Fibroblast of lung (primary cell): ENCODE data around the gene STYXL2. TPM values are rescaled to one million over a fixed set of nuclear protein-coding genes. Genes with fewer than 3 reads are reported as not detected.

ENCODE experiments used
- DNase-seq, 2 donors: peaks; one replicate each; pipeline versions ENCODE4 v3.0.0 to v3.0.0-alpha.2; 2010; ENCODE audit warnings: low read depth in 2 of 2
- H2AFZ ChIP-seq: 2 replicates; pipeline ENCODE4 v1.5.1; 2012; ENCODE audit warnings: low read length, control low read depth, inconsistent platforms
- H3K27ac ChIP-seq: 2 replicates; pipeline ENCODE4 v1.5.1; 2011; ENCODE audit warnings: low read length, control low read depth; ENCODE audit not compliant: insufficient read depth
- H3K27me3 ChIP-seq: 2 replicates; pipeline ENCODE4 v1.5.1; 2011; ENCODE audit warnings: mild to moderate bottlenecking, low read length; ENCODE audit not compliant: control insufficient read depth, insufficient read depth
- H3K36me3 ChIP-seq: 2 replicates; pipeline ENCODE4 v1.5.1; 2011; ENCODE audit warnings: low read length; ENCODE audit not compliant: control insufficient read depth, insufficient read depth
- H3K4me1 ChIP-seq: 2 replicates; pipeline ENCODE4 v1.5.1; 2011; ENCODE audit warnings: low read length; ENCODE audit not compliant: control insufficient read depth, insufficient read depth; ENCODE audit errors: extremely low read depth
- H3K4me2 ChIP-seq: 2 replicates; pipeline ENCODE4 v1.5.1; 2011; ENCODE audit warnings: low read length, control low read depth; ENCODE audit not compliant: insufficient read depth; ENCODE audit errors: extremely low read depth
- H3K4me3 ChIP-seq, 4 experiments: fragments of 200-600 bp in 1 of 4; sonication (generic) in 1 of 4; replicated peaks in 1 of 4; 2 replicates each; pipeline ENCODE4 v1.5.1; 2011 to 2016; ENCODE audit warnings: low read length in 4 of 4, low read depth in 3 of 4, mild to moderate bottlenecking in 3 of 4, control low read depth in 2 of 4, inconsistent platforms in 1 of 4, mixed read lengths in 1 of 4; ENCODE audit not compliant: insufficient read depth in 1 of 4; ENCODE audit errors: control extremely low read depth in 1 of 4
- H3K79me2 ChIP-seq: 2 replicates; pipeline ENCODE4 v1.5.1; 2012; ENCODE audit warnings: mild to moderate bottlenecking, low read length, inconsistent platforms; ENCODE audit not compliant: control insufficient read depth, insufficient read depth
- H3K9ac ChIP-seq: 2 replicates; pipeline ENCODE4 v1.5.1; 2011; ENCODE audit warnings: mild to moderate bottlenecking, low read length, control low read depth; ENCODE audit not compliant: insufficient read depth
- H3K9me3 ChIP-seq: 2 replicates; pipeline ENCODE4 v1.5.1; 2012; ENCODE audit warnings: low read depth, low read length; ENCODE audit not compliant: control insufficient read depth, insufficient read depth
- H4K20me1 ChIP-seq: 2 replicates; pipeline ENCODE4 v1.5.1; 2011; ENCODE audit warnings: low read length; ENCODE audit not compliant: control insufficient read depth, insufficient read depth; ENCODE audit errors: extremely low read depth
- EZH2 ChIP-seq: IDR thresholded peaks from 2 replicates; pipeline ENCODE4 v1.5.1; 2012; ENCODE audit warnings: low read length, control low read depth, mild to moderate bottlenecking; ENCODE audit errors: missing control alignments
- polyA plus RNA-seq, 2 donors: library from polyadenylated mRNA; depleted of rRNA in 1 of 2; stranded (reverse) in 1 of 2; unstranded in 1 of 2; fragments of >200 nt; gene quantifications; 2 replicates each; pipeline ENCODE4 v1.2.1, GENCODE V29; 2011 to 2012; ENCODE audit warnings: missing spikeins in 1 of 2
- total RNA-seq: library from RNA; depleted of rRNA; stranded (reverse); fragments of >200 nt; gene quantifications from 2 replicates; pipeline ENCODE4 v1.2.1, GENCODE V29; 2014
- TF ChIP-seq, protein P1 (sequence below), 2 donors: IDR thresholded peaks in 1 of 2; conservative IDR thresholded peaks in 1 of 2; 1 replicate in 1 of 2; 2 replicates in 1 of 2; pipeline ENCODE4 v1.5.1; 2011 to 2012; ENCODE audit warnings: low read length in 2 of 2, control low read depth in 1 of 2, inconsistent platforms in 1 of 2, low read depth in 1 of 2, mild to moderate bottlenecking in 1 of 2

Gene STYXL2
- total and polyA plus RNA-seq, 2 donors (not counting 1 experiment from before 2014, with no cell fraction given): not detected

- H3K27me3 ChIP-seq: no peaks in the 10 kb centered on the region
- TF ChIP-seq, protein P1, sequence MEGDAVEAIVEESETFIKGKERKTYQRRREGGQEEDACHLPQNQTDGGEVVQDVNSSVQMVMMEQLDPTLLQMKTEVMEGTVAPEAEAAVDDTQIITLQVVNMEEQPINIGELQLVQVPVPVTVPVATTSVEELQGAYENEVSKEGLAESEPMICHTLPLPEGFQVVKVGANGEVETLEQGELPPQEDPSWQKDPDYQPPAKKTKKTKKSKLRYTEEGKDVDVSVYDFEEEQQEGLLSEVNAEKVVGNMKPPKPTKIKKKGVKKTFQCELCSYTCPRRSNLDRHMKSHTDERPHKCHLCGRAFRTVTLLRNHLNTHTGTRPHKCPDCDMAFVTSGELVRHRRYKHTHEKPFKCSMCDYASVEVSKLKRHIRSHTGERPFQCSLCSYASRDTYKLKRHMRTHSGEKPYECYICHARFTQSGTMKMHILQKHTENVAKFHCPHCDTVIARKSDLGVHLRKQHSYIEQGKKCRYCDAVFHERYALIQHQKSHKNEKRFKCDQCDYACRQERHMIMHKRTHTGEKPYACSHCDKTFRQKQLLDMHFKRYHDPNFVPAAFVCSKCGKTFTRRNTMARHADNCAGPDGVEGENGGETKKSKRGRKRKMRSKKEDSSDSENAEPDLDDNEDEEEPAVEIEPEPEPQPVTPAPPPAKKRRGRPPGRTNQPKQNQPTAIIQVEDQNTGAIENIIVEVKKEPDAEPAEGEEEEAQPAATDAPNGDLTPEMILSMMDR (conservative IDR thresholded peaks at IDR 0.05 in 1 of 2, IDR thresholded peaks at IDR 0.05 in 1 of 2; ENCODE audit: low read depth in 1 of 2, low read length in 2 of 2): no peak
- TF ChIP-seq EZH2: no peak
- no peaks in the 10 kb centered on the region for H3K4me1 ChIP-seq
- peak overlapping the region; percentile 64 for H2AFZ ChIP-seq
- no peaks in the 10 kb centered on the region for H3K79me2 ChIP-seq
- H3K36me3 ChIP-seq: no peaks in the 10 kb centered on the region
- H3K4me2 ChIP-seq: peak overlapping the region; percentile 58
- H4K20me1 ChIP-seq: no peaks in the 10 kb centered on the region
- H3K4me3 ChIP-seq: peak overlapping the region in 2 of 4 experiments; percentile 7 to 35
- DNase-seq: peak; percentile 19 to 50
- no peak overlapping the region for H3K9ac ChIP-seq
- no peaks in the 10 kb centered on the region for H3K9me3 ChIP-seq
- H3K27ac ChIP-seq: no peak overlapping the region
Measured at GRCh38 chr1:167121375-167122120, 27.7 kb downstream of the STYXL2 start.

DNA sequence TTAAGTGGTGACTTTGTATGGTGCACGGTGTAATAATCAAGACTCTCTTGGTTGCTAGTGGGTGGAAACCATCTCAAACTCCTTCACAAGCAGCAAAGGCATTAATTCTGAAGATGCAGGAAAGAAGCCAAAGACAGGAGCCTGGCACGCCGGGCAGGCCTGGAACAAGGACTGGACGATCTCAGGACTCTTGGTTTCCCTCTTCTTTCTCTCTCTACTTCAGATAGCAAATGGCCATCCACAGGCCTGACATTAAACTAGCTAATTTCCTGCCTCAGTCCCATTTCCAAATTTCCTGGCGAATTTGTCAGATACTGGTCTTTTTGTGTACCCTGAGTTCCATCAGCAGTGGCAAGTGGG, 28.2 kb downstream of the STYXL2 start:
- Histone ChIP-seq H3K79me2 (no peaks in the 10 kb centered on the region), H3K4me2 (no peak overlapping the region), H3K4me1 (no peaks in the 10 kb centered on the region), H3K9ac (no peak overlapping the region), H3K27ac (no peak overlapping the region), H2AFZ (no peak overlapping the region), H3K9me3 (no peaks in the 10 kb centered on the region), H3K36me3 (no peaks in the 10 kb centered on the region), H3K27me3 (no peaks in the 10 kb centered on the region), H3K4me3 (no peak overlapping the region), H4K20me1 (no peaks in the 10 kb centered on the region)
- no peak for TF ChIP-seq EZH2
- TF ChIP-seq, protein P1 (conservative IDR thresholded peaks at IDR 0.05 in 1 of 2, IDR thresholded peaks at IDR 0.05 in 1 of 2; ENCODE audit: low read depth in 1 of 2, low read length in 2 of 2): no peak
- no peak for DNase-seq

GRCh38 chr1:167122568-167122967, 28.7 kb downstream of the STYXL2 start:
- Histone ChIP-seq H3K9ac (no peak overlapping the region), H3K4me2 (no peak overlapping the region), H3K9me3 (no peaks in the 10 kb centered on the region), H3K4me1 (no peaks in the 10 kb centered on the region), H3K4me3 (no peak overlapping the region), H3K36me3 (no peaks in the 10 kb centered on the region), H3K79me2 (no peaks in the 10 kb centered on the region), H4K20me1 (no peaks in the 10 kb centered on the region), H2AFZ (no peak overlapping the region), H3K27ac (no peak overlapping the region), H3K27me3 (no peaks in the 10 kb centered on the region)
- no peak for DNase-seq
- no peak for TF ChIP-seq EZH2
- TF ChIP-seq, protein P1 (conservative IDR thresholded peaks at IDR 0.05 in 1 of 2, IDR thresholded peaks at IDR 0.05 in 1 of 2; ENCODE audit: low read depth in 1 of 2, low read length in 2 of 2): no peak
